Panc1 (cell line): ENCODE results near the gene VARS1.
"Not testable (repeated sequence)": the region's sequence is repeated elsewhere in the genome, so short reads cannot be mapped to it uniquely, and the experiment has no call there.

Source experiments
- CTCF ChIP-seq: fragments of 450-650 bp; IDR thresholded peaks from 2 replicates; pipeline ENCODE4 v1.5.1; 2017; ENCODE audit warnings: mild to moderate bottlenecking
- POLR2AphosphoS5 ChIP-seq: IDR thresholded peaks from 2 replicates; pipeline ENCODE4 v1.6.1; 2012; ENCODE audit warnings: mild to moderate bottlenecking, low read depth, low read length, moderate library complexity
- REST ChIP-seq, 2 experiments: IDR thresholded peaks; 2 replicates each; pipeline ENCODE4 v1.6.1; 2011 to 2012; ENCODE audit warnings: low read depth in 2 of 2, control low read depth in 1 of 2, low read length in 1 of 2, mild to moderate bottlenecking in 1 of 2, moderate library complexity in 1 of 2; ENCODE audit not compliant: insufficient read depth in 1 of 2
- SIN3A ChIP-seq: IDR thresholded peaks from 2 replicates; pipeline ENCODE4 v1.6.1; 2012; ENCODE audit warnings: low read depth, mild to moderate bottlenecking, low read length, moderate library complexity, borderline replicate concordance; ENCODE audit not compliant: insufficient read depth
- TCF7L2 ChIP-seq: IDR thresholded peaks from 2 replicates; pipeline ENCODE4 v1.6.1; 2011; ENCODE audit warnings: mild to moderate bottlenecking, low read depth, low read length, inconsistent platforms

- not testable (repeated sequence) for TF ChIP-seq CTCF; TCF7L2; SIN3A; POLR2AphosphoS5; REST (IDR thresholded peaks at IDR 0.05; ENCODE audit: insufficient read depth in 1 of 2, low read depth in 2 of 2, low read length in 1 of 2)
These were observed 28.1 kb upstream of the VARS1 start for GRCh38 chr6:31823592-31824196.
